ENCODE measurements around the gene CT45A9.
"Not testable (repeated sequence)": the region's sequence is repeated elsewhere in the genome, so short reads cannot be mapped to it uniquely, and the experiment has no call there.

Gene CT45A9

GRCh38 chrX:135871712-135872111 is at the start of gene CT45A9:
TSS of gene CT45A9 (minus strand) at chrX:135871812. CDS start at chrX:135868061, 3,751 bp downstream.
- not testable (repeated sequence) for DNase-seq (ENCODE audit: low read depth, low spot score)

GRCh38 chrX:135920516-135920915 is 48.9 kb upstream of the CT45A9 start:
- not testable (repeated sequence) for DNase-seq (ENCODE audit: low read depth, low spot score)

- DNase-seq (ENCODE audit: low read depth, low spot score) = no peak
Observed at GRCh38 chrX:135914404-135914803, 42.8 kb upstream of the CT45A9 start.

GRCh38 chrX:135910251-135910650 is 38.6 kb upstream of the CT45A9 start:
- no peak for DNase-seq (ENCODE audit: low read depth, low spot score)

GRCh38 chrX:135893294-135893817 is 21.7 kb upstream of the CT45A9 start, which contains the start of the genes CT45A10 and SAGE1:
TSS of gene CT45A10 (minus strand) at chrX:135893444. CDS start at chrX:135885344, 8,100 bp downstream.
TSS of gene SAGE1 (plus strand) at chrX:135893716. CDS start at chrX:135896243, 2,527 bp downstream.
- DNase-seq (ENCODE audit: low read depth, low spot score) = no peak

GRCh38 chrX:135892781-135893180 is 21.2 kb upstream of the CT45A9 start:
- DNase-seq (ENCODE audit: low read depth, low spot score) = no peak

- DNase-seq (ENCODE audit: low read depth, low spot score) = no peak
Observed at GRCh38 chrX:135890087-135890585, 18.5 kb upstream of the CT45A9 start.

- DNase-seq (ENCODE audit: low read depth, low spot score) = not testable (repeated sequence)
Observed at GRCh38 chrX:135888976-135889375, 17.4 kb upstream of the CT45A9 start.

GRCh38 chrX:135888230-135888629 is 16.6 kb upstream of the CT45A9 start:
- not testable (repeated sequence) for DNase-seq (ENCODE audit: low read depth, low spot score)

GRCh38 chrX:135882741-135883140 is 11.1 kb upstream of the CT45A9 start:
- DNase-seq (ENCODE audit: low read depth, low spot score) = not testable (repeated sequence)

GRCh38 chrX:135854438-135854837 is 17.2 kb downstream of the CT45A9 start, which contains the start of gene CT45A8:
TSS of gene CT45A8 (minus strand) at chrX:135854538. CDS start at chrX:135850783, 3,755 bp downstream.
- not testable (repeated sequence) for DNase-seq (ENCODE audit: low read depth, low spot score)

- DNase-seq (ENCODE audit: low read depth, low spot score) = not testable (repeated sequence)
Observed at GRCh38 chrX:135837180-135837579, 34.4 kb downstream of the CT45A9 start, which contains the start of gene CT45A7. TSS of gene CT45A7 (minus strand) at chrX:135837280. CDS start at chrX:135833533, 3,747 bp downstream.

GRCh38 chrX:135819912-135820311 is 51.7 kb downstream of the CT45A9 start, which contains the start of gene CT45A2:
TSS of gene CT45A2 (minus strand) at chrX:135820012. CDS start at chrX:135816265, 3,747 bp downstream.
- DNase-seq (ENCODE audit: low read depth, low spot score) = not testable (repeated sequence)
